Peyer's patch (tissue), 4 donors: ENCODE results near the gene ELAVL1. TPM values are rescaled to one million over a fixed set of nuclear protein-coding genes. Genes with fewer than 3 reads are reported as not detected.

Experiments used
- DNase-seq, 3 donors: peaks; one replicate each; pipeline ENCODE4 v3.0.0-alpha.2; 2017 to 2019
- H3K27ac ChIP-seq, 4 donors: fragments of 200-600 bp; sonication (generic); one replicate each; pipeline ENCODE4 v1.5.1; 2016 to 2019
- H3K27me3 ChIP-seq, 2 donors: fragments of 200-600 bp; sonication (generic); one replicate each; pipeline ENCODE4 v1.5.1; 2019
- H3K36me3 ChIP-seq, 3 donors: fragments of 200-600 bp; sonication (generic); one replicate each; pipeline ENCODE4 v1.5.1; 2016 to 2019
- H3K4me1 ChIP-seq, 4 donors: fragments of 200-600 bp; sonication (generic); one replicate each; pipeline ENCODE4 v1.5.1; 2016 to 2019
- H3K4me3 ChIP-seq, 4 donors: fragments of 200-600 bp; sonication (generic); 1 replicate in 3 of 4; 2 replicates in 1 of 4; pipeline ENCODE4 v1.5.1; 2016 to 2019; ENCODE audit warnings: mild to moderate bottlenecking in 1 of 4
- H3K9me3 ChIP-seq, 4 donors: fragments of 200-600 bp; sonication (generic); one replicate each; pipeline ENCODE4 v1.5.1; 2016 to 2019; ENCODE audit warnings: mild to moderate bottlenecking in 1 of 4
- CTCF ChIP-seq, 6 experiments: fragments of 450-650 bp in 4 of 6; fragments of 200-600 bp in 2 of 6; sonication (generic) in 1 of 6; IDR thresholded peaks; one replicate each; pipeline ENCODE4 v1.5.1; 2017 to 2019; ENCODE audit warnings: antibody characterized with exemption in 6 of 6, mild to moderate bottlenecking in 3 of 6, moderate library complexity in 1 of 6
- POLR2A ChIP-seq, 2 donors: fragments of 450-650 bp; IDR thresholded peaks; one replicate each; pipeline ENCODE4 v1.5.1; 2017; ENCODE audit warnings: antibody characterized with exemption in 2 of 2, mild to moderate bottlenecking in 2 of 2, moderate library complexity in 2 of 2
- total RNA-seq, 4 donors: library from RNA; depleted of rRNA; stranded (reverse); fragments of >200 nt; gene quantifications; one replicate each; pipeline ENCODE4 v1.1.0, GENCODE V29; 2016

ELAVL1 gene
- total RNA-seq, 4 donors from 2014 or later = 21.0 to 41.7 (median 25.9) TPM

- Histone ChIP-seq H3K4me1 (peaks cover 0 to 27% (median 12%) of the 10 kb centered on the region in 4 donors), H3K36me3 (peaks cover 0 to 35% (median 0%) of the 10 kb centered on the region in 3 donors), H3K9me3 (no peaks in the 10 kb centered on the region), H3K4me3 (no peak overlapping the region), H3K27ac (no peak overlapping the region), H3K27me3 (no peaks in the 10 kb centered on the region)
- no peak for DNase-seq
- no peak for TF ChIP-seq POLR2A (IDR thresholded peaks at IDR 0.05)
- no peak for TF ChIP-seq CTCF (IDR thresholded peaks at IDR 0.05)
These were observed 78.5 kb downstream of the ELAVL1 start for GRCh38 chr19:7926727-7927604.

- Histone ChIP-seq H3K27ac (peak within 1 kb of the TSS in 1 of 4 donors; percentile 23), H3K36me3 (peaks cover 0 to 29% (median 0%) of the 10 kb centered on the region in 3 donors), H3K9me3 (no peaks in the 10 kb centered on the region), H3K4me3 (peak within 1 kb of the TSS; percentile 29 to 65 (median 60)), H3K27me3 (no peaks in the 10 kb centered on the region), H3K4me1 (peaks cover 0 to 35% (median 18%) of the 10 kb centered on the region in 4 donors)
- DNase-seq = peak; percentile 67 to 83 (median 81)
- TF ChIP-seq POLR2A (IDR thresholded peaks at IDR 0.05) (no peak), CTCF (IDR thresholded peaks at IDR 0.05) (peak in 1 of 6 experiments; percentile 2)
These were observed 79.3 kb downstream of the ELAVL1 start, which contains the start of gene CTXN1 for GRCh38 chr19:7926021-7926726. Gene CTXN1, minus strand, starts transcription at chr19:7926135. Its CDS starts 597 bp downstream, at chr19:7925538.

DNA sequence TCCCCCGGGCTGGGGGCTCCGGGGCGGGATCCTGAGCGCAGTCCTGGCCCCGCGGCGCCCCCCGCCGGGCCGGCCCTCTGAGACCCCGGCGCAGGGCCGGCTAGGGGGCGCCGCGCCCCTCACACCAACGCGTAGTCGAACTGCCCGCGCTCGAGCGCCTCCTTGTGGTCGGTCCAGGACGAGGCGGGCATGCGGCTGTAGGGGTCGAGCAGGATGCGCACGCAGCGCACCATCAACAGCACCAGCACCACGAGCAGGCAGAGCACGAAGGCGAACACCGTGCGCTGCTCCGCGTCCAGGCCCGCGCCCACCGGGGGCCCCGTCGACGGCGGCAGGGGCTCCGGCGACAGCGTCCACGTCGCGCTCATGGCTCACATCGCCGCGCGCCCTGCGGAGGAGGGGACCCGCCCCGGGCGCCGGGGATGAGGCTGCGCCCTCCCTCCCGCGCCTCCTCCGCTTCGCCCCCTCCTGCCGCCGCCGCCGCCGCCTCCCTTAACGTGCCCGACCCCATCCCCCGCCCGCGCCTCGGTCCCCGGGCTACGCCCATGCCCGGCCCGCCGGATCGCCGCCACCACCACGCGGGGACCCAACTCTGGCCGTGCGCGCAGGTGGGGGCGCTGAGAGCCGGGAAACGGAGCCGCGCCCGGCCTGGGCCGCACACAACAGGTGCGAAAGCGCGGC lies 80.1 kb downstream of the ELAVL1 start:
- Histone ChIP-seq H3K27ac (peak overlapping the region in 1 of 4 donors; percentile 23), H3K4me3 (peak overlapping the region; percentile 29 to 65 (median 60)), H3K27me3 (no peaks in the 10 kb centered on the region), H3K9me3 (no peaks in the 10 kb centered on the region), H3K36me3 (peaks cover 0 to 21% (median 0%) of the 10 kb centered on the region in 3 donors), H3K4me1 (peaks cover 0 to 37% (median 20%) of the 10 kb centered on the region in 4 donors)
- peak; percentile 68 to 81 (median 76) for DNase-seq
- TF ChIP-seq CTCF (IDR thresholded peaks at IDR 0.05) = peak; percentile 54 to 77 (median 70)
- no peak for TF ChIP-seq POLR2A (IDR thresholded peaks at IDR 0.05)

DNA sequence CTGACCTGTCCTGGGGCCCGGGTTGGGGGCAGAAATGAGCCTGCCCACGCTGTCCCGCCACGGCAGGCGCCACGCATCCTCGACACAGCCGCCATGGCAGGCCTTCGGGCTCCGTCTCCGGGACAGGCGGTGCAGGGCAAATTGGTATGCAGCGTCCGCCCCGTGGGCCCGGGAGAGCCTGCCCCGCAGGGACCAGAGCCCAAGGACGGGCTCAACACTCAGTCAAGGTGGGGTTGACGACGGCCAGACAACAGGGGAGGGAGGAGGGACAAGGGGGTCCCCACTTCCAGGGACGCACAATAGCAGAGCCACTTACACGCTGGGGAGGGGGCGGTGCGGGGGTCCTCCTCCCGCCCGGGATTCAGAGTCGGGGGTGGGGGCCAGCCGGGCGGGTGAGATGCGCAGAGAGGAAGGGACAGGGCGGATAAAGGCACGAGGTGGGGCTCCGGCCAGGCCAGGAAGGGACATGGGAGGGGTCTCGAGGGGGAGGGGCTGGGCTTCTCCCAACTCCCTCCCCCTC lies 80.7 kb downstream of the ELAVL1 start:
- H3K4me1 ChIP-seq = peaks cover 0 to 37% (median 21%) of the 10 kb centered on the region in 4 donors
- no peak for DNase-seq
- peaks cover 0 to 20% (median 0%) of the 10 kb centered on the region in 3 donors for H3K36me3 ChIP-seq

More for the DNA sequence above, 80.7 kb downstream of the ELAVL1 start:
- Histone ChIP-seq H3K4me3 (peak overlapping the region in 3 of 4 donors; percentile 59 to 65 (median 61)), H3K27me3 (no peaks in the 10 kb centered on the region), H3K9me3 (no peaks in the 10 kb centered on the region), H3K27ac (no peak overlapping the region)
- TF ChIP-seq CTCF (IDR thresholded peaks at IDR 0.05) (no peak), POLR2A (IDR thresholded peaks at IDR 0.05) (no peak)
